ENCODE results near the gene ALX4.

The ALX4 gene

GRCh38 chr11:44309478-44310205 is at the start of gene ALX4:
TSS of gene ALX4 (minus strand) at chr11:44310139. CDS start at chr11:44310062, 77 bp downstream.
- DNase-seq, result no peak

GRCh38 chr11:44359162-44359561 is 49.2 kb upstream of the ALX4 start:
- DNase-seq, result no peak

- no peak for DNase-seq
These were observed 48.8 kb upstream of the ALX4 start for GRCh38 chr11:44358713-44359112.

- no peak for DNase-seq
These were observed 47.8 kb upstream of the ALX4 start for GRCh38 chr11:44357711-44358110.

- no peak for DNase-seq
These were observed 46.4 kb upstream of the ALX4 start for GRCh38 chr11:44356351-44356750.

GRCh38 chr11:44351898-44352498 is 42.1 kb upstream of the ALX4 start:
- DNase-seq, result no peak

GRCh38 chr11:44351006-44351660 is 41.2 kb upstream of the ALX4 start:
- no peak for DNase-seq

GRCh38 chr11:44349328-44349727 is 39.4 kb upstream of the ALX4 start:
- no peak for DNase-seq

- no peak for DNase-seq
These were observed 38.8 kb upstream of the ALX4 start for GRCh38 chr11:44348721-44349120.

GRCh38 chr11:44348114-44348513 is 38.2 kb upstream of the ALX4 start:
- DNase-seq, result no peak

- no peak for DNase-seq
These were observed 37.6 kb upstream of the ALX4 start for GRCh38 chr11:44347538-44347937.

- no peak for DNase-seq
These were observed 37.0 kb upstream of the ALX4 start for GRCh38 chr11:44346983-44347382.

GRCh38 chr11:44345781-44346180 is 35.8 kb upstream of the ALX4 start:
- DNase-seq, result no peak

GRCh38 chr11:44344921-44345320 is 35.0 kb upstream of the ALX4 start:
- no peak for DNase-seq

GRCh38 chr11:44344423-44344820 is 34.5 kb upstream of the ALX4 start:
- no peak for DNase-seq

- no peak for DNase-seq
These were observed 34.0 kb upstream of the ALX4 start for GRCh38 chr11:44343778-44344422.

- no peak for DNase-seq
These were observed 32.7 kb upstream of the ALX4 start for GRCh38 chr11:44342616-44343015.

GRCh38 chr11:44340656-44341055 is 30.7 kb upstream of the ALX4 start:
- DNase-seq, result no peak

- no peak for DNase-seq
These were observed 29.6 kb upstream of the ALX4 start for GRCh38 chr11:44339530-44339883.

GRCh38 chr11:44338698-44339529 is 29.0 kb upstream of the ALX4 start:
- no peak for DNase-seq

- DNase-seq, result no peak
These were observed 28.1 kb upstream of the ALX4 start for GRCh38 chr11:44338026-44338425.

GRCh38 chr11:44335919-44336318 is 26.0 kb upstream of the ALX4 start:
- no peak for DNase-seq

All from CD4-positive, alpha-beta T cell treated with Interleukin-4 for 4 hours (primary cell).